Fibroblast of skin of left biceps (primary cell): Measurements from ENCODE around the gene TMEM212.

Source experiments
- DNase-seq, 2 experiments: peaks; one replicate each; pipeline ENCODE4 v3.0.0-alpha.2; 2013; ENCODE audit warnings: low read depth in 2 of 2

The TMEM212 gene

DNA sequence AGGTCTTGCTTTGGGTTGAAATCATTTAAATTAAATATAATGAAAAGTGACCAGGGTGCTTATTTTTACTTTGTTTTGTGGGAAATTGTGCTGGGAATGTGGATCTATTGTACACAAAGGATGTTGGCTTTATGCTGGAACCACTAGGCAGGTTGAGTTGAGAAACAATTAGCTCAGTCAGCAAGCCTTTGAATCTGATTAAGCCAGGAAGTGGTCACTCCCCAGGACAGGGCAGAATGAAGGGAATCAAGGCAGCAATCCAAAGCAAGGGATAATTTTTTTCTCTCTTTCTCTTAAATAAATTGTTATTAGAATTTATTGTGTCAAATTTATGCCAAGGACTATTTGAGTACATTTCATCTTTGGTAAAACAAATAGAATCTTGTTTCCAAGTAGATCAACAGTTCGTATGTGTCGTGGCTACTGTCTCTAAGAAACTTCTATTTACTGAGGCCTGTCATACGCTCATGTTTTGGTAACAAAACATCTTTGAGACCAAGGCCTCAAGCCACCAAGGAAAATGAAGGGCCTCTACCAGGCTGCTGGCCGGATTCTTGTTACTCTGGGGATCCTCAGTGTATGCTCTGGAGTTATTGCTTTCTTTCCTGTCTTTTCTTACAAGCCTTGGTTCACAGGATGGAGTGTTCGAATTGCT, at the start of gene TMEM212:
TMEM212 (plus strand) TSS at position 486 of the 655 bp plus-strand sequence; CDS start at position 521, 35 bp downstream.
- DNase-seq, result no peak

DNA sequence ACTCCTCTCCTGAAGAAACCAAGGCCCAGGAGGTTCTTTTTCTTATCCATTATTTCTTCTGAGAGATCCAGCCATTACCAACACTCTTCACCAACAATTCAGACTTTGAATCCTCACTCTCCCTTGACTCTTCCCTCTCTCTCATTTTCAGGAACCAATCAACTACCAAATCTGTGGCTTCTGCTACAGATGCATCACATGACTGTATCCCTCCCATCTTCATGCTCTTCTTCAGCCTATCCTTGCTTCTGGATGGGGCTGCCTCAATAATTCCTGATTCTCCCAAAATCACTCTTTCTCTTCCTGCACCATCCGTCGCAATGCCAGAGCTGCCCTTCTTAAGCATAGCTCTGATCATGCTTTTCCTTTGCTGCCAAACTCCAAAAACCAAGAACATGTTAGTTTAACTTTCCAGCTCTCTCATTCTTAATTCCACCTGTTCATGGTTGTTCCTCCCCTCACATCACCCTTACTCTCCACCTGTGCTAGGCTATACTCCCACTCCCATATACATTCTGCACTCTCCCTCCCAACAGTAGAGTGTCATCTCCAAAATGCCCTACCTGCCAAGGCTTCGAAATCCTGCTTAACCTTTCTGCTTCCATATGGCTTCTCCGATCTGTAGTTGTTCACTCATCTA, 46.4 kb upstream of the TMEM212 start:
- no peak for DNase-seq

DNA sequence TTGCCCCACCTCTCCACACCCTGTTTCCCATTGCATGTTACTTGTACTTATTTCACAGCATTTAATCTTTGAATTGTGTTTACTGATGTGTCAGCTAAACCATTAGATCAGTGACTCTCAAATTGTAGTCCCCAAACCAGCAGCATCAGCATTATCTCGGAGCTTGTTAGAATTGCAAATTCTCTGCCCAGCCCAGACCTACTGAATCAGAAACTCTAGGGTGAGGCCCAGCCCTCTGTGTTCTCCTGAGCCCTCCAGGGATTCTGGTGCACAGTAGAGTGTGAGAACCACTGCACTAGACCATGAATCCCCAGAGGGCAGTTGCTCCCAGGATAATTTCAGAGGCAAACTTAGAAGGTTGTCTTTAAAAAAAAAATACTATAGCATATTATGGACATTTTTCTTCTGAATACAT, 45.9 kb upstream of the TMEM212 start:
- no peak for DNase-seq

DNA sequence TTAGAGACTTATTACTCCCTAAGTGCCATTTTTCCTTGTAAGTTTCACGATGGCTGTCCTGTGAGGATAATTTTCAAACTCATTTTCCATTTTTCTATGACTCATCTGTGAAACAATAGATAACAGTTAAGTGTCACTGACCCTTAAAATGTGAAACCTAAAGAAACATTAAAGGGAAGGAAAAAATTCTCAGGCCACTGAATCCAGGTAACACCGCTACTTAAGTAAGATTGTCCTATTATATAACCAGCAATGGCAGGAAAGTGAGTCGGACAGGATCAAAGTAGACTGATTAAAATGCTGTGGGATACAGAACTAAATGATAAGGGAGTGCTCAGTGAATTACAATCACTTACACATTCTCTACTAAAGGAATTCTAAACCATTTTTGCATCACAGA, 45.3 kb upstream of the TMEM212 start:
- DNase-seq, result no peak

DNA sequence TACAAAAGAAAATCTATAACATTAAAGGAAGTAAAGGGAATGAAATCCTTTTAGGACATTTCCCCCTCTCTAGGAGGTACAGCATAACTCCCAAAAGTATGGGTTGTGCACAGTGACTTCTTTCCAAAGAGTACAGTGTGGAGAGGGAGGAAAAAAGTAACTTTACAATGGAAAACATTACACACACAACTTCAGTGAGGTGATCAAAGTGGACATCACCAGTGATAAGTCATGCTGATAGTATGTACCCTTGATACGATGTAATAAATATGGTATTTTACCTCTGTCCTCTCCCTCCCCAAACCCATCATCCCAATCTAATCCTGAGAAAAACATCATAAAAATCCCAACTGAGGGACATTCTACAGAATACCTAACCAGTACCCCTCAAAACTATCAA, 43.6 kb upstream of the TMEM212 start:
- no peak for DNase-seq

DNA sequence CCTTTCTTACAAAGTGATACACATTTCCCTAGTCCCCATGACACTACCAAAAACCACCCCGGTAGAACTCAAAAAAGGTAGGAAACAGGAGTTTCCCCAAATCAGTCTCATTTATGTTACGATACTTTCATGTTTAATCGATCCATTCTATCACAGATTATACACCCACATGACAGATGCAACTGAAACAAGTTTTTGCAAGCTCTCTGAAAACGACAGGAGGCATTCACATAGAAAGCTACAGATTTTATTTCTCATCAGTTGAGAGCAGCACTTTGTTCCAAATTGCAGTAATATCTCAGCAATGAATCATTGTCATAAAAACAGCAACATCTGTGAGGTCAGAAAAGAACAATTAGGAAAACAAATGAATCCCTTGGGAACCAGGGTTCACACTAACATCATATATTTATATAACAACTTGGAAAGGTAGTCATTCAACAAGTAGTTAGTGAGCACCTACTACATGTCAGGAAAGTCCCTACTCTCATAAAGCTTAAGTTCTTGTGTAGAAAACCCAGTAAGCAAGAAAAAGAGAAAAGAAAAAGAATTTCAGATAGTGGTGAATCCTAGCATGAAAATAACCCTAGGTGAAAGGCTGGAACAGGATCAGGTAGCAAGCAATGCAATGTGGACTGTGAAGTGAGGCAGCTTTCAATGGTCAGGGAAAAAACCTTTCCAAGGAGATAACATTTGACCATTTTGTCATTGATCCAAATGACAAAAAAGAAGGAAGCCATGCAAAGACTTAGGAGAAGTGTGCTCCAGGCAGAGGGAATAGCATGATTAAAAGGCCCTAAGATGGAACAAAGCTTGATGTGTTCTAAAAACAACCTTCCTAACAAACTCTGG, 41.2 kb upstream of the TMEM212 start:
- peak in 1 of 2 experiments; percentile 74 for DNase-seq

DNA sequence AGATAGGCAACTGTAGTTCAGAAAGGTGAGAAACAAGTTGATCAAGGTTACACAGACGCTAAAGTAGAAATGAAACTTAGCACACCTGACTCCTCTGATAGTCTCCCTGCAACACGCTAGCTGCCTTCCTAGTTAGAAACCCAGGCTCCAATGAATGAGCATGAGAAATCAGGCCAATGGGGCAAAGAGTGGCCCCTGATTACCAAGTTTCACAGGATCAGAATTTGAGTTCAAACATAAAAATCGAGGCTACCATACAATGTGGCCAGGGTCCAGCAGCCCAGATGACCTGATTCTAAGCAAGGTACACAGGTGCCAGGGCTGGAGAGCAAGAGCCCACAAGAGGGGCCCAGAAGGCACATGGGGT, 40.6 kb upstream of the TMEM212 start:
- DNase-seq, result no peak

DNA sequence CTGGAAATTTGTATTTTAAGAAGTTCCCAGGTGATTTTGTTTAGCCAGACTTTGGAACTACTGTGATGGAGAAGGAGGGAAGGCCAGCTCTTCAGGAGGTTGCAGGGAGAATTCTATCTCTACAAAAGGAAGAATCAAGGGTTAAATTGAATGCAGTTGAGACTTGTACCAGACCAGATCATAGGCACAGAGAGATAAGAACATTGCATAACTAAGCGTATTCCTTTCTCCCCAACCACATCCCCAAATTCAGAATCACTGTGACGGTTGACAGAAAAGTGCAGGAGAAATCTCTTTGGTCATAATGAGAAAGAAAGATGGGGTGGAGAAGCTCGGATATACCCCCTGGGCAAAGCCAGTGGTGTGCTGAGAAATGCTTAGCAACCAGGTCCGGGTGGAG, 40.1 kb upstream of the TMEM212 start:
- DNase-seq, result no peak

DNA sequence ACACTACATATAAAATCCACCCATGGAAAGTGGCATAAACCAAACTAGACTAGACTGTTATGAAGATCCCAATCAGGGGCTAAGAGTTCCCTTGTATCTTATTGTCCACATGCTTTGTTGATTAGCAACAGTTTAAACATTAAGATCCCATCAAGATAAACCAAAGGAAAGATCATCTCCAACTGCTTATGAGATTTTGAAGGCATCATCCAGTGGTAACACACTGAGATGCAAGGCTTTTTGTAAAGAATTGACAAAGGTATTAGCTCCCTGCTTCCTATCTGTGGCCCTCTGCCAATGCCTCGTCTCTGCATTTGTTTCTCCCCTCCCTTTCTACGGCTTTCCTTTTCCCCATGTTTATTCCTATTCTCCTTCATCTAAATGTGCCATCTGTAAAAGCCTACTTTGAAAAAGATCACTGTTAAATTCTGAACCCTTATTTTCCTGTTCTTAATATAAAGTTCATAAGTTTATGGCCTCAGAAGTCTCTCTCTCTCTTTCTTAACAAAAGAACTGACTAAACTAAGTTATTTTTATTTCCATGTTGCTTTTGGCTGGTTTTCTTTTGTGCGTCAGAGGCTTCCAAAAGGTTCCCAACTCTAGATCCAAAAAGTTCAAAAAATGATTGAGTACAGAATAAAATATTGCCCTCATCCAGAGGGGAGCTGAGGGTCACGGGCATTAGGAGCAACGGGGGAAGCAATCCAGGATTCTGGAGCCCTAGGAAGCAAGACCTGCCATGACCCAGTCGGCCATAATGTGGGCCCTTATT, 38.3 kb upstream of the TMEM212 start:
- DNase-seq, result no peak

DNA sequence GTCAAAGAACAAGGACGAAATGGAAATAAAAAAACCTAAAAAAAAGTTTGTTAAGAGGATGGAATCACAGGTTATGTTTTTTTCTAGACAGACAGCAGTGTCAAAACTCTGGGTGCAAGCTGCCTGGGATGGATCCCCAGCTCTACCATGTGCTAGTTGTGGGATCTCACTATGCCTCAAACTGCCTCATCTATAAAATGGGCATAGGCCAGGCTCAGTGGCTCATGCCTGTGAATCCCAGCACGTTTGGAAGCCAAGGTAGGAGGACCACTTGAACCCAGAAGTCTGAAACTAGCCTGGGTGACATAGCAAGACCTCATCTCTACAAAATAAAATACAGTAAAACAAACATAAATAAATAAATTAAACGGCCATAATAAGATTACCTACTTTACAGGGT, 37.5 kb upstream of the TMEM212 start:
- no peak for DNase-seq

DNA sequence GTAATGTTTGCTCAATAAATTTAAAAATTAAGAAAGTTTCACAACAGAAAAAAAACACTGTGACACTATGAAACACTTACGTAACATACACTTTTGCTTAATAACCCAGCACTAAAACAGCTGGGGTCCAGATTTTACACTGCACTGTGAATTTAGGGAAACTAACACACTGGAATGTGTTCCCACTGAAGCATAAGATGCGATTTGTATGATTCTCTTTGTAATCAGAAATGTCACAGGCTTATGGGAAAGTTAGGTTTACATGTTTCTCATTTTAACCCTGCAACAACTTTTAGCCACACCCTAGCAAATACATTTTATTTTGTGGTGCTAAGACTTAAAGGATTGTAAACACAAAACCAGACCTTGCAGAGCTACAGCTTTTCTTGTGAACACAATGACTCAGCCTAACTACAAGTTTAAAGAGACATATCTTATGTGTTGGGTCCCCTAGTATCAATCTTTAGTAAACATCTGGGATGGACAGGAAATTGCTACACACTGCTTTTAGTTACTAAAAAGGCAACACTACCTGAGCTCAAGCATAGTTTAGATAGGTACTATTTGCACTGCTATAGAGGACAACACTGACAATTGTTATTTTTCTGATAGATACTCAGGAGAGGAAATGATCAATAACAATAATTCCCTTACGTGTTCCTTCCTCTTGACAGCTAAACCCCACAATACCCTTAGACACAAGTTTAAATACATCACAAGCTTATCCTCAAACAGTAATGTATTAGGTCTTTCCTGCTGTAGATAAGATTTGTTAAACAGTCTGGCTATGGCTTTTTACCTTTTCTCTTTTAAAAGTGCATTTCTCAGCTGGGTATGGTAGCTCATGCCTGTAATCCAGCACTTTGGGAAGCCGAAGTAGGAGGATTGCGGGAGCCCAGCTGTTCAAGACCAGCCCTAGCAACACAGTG, 36.7 kb upstream of the TMEM212 start:
- no peak for DNase-seq

DNA sequence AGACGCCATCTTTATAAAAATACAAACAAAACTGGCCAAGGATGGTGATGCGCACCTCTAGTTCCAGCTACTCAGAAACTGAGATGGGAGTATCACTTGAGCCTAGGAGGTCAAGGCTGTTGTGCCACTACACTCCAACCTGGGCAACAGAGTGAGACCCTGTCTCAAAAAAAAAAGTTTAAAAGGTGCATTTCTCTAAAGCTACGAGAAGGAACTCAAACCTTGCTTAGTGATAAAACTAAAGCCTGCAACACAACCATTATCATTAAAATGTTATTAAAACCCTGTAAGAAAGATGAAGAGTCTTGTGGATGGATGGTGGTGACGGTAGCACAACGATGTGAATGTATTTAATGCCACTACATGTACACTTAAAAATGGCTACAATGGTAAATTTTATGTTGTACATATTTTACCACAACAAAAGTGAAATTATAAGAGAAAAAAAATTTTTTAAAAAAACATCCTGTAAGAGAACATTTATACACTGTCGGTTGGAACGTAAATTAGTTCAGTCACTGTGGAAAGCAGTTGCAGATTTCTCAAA, 35.9 kb upstream of the TMEM212 start:
- no peak for DNase-seq

DNA sequence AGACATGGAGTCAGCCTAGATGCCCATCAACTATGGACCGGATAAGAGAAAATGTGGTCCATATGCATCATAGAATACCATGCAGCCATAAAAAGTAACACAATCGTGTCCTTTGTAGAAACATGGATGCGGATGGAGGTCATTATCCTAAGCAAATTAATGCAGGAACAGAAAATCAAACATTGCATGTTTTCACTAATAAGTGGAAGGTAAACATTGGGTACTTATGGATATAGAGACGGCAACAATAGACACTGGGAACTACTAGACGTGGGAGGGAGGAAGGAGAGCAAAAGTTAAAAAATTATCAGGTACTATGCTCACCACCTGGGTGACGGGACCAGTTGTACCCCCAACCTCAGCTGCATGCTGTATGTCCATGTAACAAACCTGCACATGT, 35.3 kb upstream of the TMEM212 start:
- no peak for DNase-seq

DNA sequence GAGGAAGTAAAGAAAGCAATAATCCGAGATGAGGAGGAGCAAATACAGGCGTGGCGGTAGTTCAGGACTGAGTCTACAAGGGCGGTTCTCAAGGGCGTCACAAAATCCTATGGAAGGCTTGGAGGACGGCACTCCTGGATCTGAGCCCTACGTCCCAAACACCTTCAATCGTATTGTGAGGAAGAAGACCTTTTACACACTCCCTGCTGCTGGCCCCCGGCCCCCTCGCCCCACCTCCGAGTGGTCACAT, 33.6 kb upstream of the TMEM212 start:
- DNase-seq, result no peak

DNA sequence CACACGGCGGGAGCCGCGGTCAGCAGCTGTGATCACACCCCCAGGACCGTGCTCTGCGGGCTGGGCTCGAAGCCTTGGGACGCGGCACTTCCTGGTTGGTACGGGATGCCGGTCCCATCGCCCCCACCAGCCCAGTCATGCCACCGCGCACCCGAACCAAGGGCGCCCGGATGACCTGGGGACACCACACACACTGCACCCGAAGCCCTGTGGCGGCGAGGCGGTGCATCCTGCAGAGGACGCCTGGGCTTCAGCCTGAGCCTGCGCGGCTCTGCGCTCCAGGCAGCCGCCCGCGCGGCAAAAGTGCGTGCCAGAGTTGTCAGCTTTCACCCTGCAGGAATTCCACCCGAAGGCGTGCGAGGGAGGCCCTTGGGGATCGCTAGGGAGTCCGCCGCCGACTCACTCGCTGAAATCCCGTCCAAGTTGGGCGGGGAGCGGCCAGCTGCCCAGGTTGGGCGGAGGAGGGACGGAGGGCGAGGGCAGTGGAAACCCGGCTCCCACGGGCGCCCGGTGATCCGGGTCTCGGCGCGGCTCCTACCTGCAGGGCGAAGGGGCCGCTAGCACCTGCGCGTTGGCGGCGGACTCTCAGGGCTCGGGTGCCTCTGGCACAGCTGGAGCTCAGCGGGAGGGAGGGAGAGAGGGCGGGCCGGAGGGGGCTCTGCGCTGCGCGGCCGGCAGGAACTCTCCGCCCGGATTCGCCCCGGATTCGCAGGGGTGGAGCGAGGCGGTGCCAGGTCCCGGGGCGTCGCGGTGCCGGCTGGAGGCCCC, 33.1 kb upstream of the TMEM212 start, which contains the start of gene PLD1:
PLD1 (minus strand) TSS at position 623 of the 768 bp plus-strand sequence. CDS start 72,432 bp downstream, outside the sequence.
- peak; percentile 85 to 88 for DNase-seq

DNA sequence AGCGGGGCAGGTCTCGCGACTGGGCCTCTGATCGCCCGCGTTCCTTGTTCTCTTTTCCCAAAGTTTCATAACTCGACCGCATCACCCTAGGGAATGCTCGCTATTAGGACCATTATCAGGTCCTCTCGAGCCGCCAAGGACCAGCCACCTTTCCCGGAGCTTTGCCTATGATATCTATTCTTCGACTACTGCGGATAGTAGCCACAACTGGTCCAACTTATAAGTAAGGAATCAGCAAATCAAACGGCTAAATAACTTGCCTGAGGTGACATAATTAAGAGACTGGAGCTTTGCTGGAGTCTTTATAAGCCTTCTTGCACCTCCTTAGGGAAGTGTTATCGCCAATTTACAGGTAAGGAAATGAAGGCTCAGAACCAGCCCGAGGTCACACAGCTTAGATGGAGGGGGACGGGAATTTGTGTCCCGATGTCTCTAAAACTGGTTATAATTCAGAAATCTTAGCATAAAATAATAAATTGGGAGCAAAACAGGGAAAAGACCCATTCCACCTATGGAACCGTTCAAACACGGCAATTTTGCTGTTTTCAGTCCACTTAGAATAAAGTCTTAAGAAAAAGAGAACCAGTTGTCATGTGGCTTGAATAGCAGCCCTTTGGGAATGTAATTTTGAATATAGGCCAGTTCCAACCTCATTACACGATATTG, 32.4 kb upstream of the TMEM212 start:
- no peak for DNase-seq

DNA sequence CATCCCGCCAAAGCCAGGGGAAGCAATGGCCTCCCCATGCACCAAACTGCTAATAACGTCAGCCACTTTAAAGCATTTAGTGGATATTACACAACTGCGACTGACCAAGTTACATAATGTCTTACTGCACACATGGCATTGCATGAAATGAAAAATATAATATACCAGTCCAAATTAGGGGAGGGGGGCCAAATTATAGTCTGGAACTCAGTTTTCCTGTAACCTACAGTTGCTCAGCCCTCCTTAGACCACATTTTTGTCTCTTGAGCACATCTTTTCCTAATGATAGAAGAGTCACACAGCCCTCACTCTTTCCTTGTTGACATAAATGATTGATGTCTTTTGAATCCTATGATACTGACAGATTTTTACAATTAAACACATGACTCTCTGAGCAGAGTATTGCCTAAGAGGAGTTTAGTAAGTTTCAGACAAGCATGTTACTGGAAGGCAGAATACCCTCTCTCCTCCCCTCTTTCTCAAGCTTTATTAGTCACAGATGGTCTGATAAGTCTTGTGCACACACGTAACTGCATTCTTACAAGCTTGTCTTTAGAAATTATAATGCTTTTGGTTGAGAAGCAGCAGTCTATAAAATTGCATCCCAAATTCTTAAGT, 31.7 kb upstream of the TMEM212 start:
- DNase-seq, result peak; percentile 100

DNA sequence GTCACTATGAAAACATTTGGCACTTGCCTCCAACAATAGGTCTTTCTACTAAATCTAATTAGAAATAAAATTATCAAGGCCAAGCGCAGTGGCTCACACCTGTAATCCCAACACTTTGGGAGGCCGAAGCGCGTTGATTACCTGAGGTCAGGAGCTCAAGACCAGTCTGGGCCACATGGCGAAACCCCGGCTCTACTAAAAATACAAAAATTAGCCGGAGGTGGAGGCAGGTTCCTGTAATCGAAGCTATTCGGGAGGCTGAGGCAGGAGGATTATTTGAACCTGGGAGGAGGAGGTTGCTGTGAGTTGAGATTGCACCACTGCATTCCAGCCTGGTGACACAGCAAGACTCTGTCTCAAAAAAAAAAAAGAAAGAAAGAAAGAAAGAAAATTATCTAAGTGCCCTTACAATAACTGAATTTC, 31.2 kb upstream of the TMEM212 start:
- no peak for DNase-seq

DNA sequence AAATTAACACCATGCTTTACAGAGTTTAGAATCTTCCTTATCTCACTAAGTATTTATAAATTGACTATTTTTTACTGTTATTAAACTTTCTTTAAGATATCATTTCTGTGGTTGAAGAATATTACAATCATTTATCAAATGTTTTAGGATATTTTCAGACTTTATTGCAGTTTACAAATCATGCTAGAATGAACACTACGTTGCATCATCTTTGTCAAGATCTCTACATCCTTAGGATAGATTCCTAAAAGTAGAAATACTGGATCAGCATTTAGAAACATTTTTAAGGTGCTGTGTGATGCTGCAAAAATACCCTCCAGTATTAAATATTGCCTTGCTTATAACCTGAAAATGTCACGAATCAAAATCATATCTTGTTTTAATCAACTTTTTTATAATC, 30.3 kb upstream of the TMEM212 start:
- no peak for DNase-seq
